ENCODE measurements around the gene CYP46A1.
A peak's percentile ranks its signal among the peaks of the same experiment; 100 is the strongest.
"Not testable (repeated sequence)": the region's sequence is repeated elsewhere in the genome, so short reads cannot be mapped to it uniquely, and the experiment has no call there.

CYP46A1 gene

DNA sequence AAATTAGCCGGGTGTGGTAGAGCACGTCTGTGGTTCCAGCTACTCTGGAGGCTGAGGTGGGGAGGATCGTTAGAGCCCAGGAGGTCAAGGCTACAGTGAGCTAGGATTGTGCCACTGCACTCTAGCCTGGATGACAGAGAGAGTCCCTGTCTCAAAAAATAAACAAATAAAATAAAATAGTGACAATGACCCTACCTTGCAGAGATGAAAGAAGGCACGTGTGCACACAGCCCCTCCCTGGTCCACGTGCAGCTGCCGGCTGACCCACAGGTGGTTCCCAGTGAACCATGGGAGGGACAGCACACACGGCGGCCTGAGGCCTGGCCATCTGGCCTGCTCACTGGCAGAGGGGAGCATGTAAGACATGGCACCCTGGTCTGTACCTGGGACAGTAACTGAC, 34.5 kb upstream of the CYP46A1 start:
- ATAC-seq (no peak), DNase-seq (no peak)
- Mint-ChIP-seq H3K27me3 (peaks cover 30% of the 10 kb centered on the region), H3K4me1 (peaks cover 2% of the 10 kb centered on the region), H3K36me3 (ENCODE audit: low read depth) (no peaks in the 10 kb centered on the region), H3K4me3 (no peak overlapping the region), H3K9me3 (no peaks in the 10 kb centered on the region), H3K27ac (no peak overlapping the region)

DNA sequence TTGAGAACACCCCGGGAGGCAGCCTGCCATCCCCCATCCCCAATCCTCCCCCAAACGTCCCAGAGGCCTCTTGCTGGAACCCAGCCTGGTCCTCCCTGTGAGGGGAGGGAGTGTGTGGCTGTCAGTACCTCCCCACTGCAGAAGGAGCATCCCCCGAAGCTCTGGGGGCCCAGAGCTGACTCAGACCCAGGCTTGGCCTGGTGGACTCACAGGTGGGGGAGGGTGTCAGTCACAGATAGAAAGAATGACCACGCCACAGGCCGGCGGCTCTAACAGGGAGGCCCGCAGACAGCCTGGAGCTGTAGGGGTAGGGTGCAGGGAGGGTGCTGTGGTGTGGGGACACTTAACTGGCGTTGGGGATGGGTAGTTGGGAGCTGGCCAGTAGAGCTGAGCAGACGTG, 33.9 kb upstream of the CYP46A1 start:
- Mint-ChIP-seq H3K4me3 (no peak overlapping the region), H3K9me3 (no peaks in the 10 kb centered on the region), H3K4me1 (peaks cover 2% of the 10 kb centered on the region), H3K27me3 (peaks cover 32% of the 10 kb centered on the region), H3K27ac (no peak overlapping the region), H3K36me3 (ENCODE audit: low read depth) (no peaks in the 10 kb centered on the region)
- DNase-seq, result no peak
- ATAC-seq, result no peak

DNA sequence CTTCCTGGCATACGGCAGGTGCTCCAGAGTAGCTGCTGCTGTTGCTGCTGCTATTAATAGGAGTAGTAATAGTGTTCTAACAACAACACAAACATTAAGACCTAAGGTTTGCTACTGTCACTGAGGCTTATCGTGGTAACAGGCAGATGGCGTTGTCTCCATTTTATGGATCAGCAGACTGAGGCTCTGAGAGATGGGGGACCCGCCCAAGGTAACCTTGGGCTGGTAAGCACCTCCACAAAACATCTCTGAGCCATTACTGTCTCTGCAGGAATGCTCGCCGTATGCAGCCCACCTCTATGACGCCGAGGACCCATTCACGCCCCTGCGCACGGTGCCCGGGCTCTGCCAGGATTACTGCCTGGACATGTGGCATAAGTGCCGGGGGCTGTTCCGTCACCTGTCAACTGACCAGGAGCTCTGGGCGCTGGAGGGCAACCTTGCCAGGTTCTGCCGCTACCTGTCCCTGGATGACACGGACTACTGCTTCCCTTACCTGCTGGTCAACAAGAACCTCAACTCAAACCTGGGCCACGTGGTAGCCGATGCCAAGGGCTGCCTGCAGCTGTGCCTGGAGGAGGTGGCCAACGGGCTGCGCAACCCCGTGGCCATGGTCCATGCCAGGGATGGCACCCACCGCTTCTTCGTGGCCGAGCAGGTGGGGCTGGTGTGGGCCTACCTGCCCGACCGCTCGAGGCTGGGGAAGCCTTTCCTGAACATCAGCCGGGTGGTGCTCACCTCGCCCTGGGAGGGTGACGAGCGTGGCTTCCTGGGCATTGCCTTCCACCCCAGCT, 31.9 kb upstream of the CYP46A1 start:
- Mint-ChIP-seq H3K9me3 (no peaks in the 10 kb centered on the region), H3K27ac (no peak overlapping the region), H3K4me3 (no peak overlapping the region), H3K36me3 (ENCODE audit: low read depth) (no peaks in the 10 kb centered on the region), H3K27me3 (peaks cover 28% of the 10 kb centered on the region), H3K4me1 (no peaks in the 10 kb centered on the region)
- DNase-seq (no peak), ATAC-seq (no peak)

DNA sequence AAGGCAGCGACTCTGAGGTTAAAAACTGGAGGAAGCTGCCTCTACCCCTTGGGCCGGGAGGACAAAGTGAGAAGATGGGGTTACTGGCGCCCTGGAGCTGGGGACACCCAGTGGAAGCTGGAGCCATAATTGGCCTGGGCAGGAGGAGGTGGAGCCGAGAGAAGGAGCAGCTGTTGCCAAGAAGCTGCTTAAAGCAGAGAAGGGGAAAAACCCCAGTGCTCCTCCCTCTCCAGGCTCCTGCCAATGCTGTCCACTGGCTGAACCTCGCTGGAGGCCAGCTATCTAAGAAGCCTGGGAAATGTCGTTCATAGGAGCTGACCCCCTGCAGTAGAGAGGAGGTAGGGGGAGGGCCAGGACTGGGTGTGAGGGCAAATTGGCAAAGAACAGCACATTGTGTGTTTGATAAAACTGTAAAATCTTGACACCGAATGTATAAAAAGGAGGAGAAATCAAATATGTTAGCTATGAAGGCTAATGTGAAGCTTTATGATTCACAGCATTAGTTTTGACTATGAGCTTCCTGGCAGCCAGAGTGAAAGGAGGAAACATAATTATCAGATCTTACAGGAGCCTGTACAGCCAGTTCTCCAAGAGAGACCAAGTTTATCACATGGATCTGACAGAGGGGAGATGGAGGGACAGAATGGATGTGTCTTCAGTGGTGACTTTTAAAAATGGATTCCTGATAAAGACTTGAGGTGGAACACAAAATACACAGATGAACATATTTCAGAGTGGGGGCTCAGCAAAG, 29.7 kb upstream of the CYP46A1 start:
- Mint-ChIP-seq H3K27ac (no peak overlapping the region), H3K36me3 (ENCODE audit: low read depth) (no peaks in the 10 kb centered on the region), H3K27me3 (peaks cover 42% of the 10 kb centered on the region), H3K4me3 (no peak overlapping the region), H3K4me1 (peaks cover 3% of the 10 kb centered on the region), H3K9me3 (no peaks in the 10 kb centered on the region)
- ATAC-seq, result no peak
- DNase-seq, result no peak

DNA sequence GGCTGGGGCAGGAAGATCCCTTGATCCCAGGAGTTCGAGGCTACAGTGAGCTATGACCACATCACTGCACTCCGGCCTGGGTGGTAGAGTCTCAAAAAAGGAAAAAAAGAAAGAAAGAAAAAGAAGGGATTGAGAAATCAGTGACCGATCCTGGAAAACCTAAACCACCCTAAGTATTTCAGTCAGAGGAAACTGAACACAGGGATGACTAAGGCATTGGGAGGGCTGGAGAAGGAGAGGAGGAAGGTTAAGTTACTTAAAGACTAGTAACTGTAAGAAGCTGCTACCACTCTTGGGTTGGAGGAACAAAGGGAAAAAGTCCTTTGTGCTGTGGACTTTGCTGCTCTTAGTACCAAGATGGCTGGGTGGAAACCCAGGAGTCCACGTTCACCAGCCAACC, 28.6 kb upstream of the CYP46A1 start:
- no peak for DNase-seq
- H3K4me3 Mint-ChIP-seq, result no peak overlapping the region
- H3K4me1 Mint-ChIP-seq, result peaks cover 3% of the 10 kb centered on the region

DNA sequence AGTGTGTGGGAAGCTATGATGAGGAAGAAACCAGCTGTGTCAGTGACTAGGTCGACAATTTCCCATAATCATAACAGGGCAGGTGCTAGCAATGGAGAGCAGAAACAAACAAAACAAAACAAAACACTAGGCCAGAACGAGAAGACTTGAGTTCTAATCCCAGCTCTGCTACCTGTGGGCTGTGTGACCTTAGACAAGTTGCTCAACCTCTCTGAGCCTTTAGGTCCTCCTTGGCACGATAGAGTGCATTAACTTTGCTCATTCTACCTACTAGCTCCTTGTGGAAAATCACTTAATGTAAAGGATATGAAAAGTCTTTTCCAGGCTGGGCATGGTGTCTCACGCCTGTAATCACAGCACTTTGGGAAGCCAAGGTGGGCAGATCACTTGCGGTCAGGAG, 27.9 kb upstream of the CYP46A1 start:
- H3K4me1 Mint-ChIP-seq, result peaks cover 3% of the 10 kb centered on the region
- H3K36me3 Mint-ChIP-seq (ENCODE audit: low read depth), result no peaks in the 10 kb centered on the region
- DNase-seq, result no peak
- no peak for ATAC-seq
- H3K4me3 Mint-ChIP-seq, result no peak overlapping the region
- no peaks in the 10 kb centered on the region for H3K9me3 Mint-ChIP-seq
- H3K27ac Mint-ChIP-seq, result no peak overlapping the region
- H3K27me3 Mint-ChIP-seq, result peaks cover 53% of the 10 kb centered on the region

More for the DNA sequence above, 28.6 kb upstream of the CYP46A1 start:
- no peak overlapping the region for H3K27ac Mint-ChIP-seq
- H3K36me3 Mint-ChIP-seq (ENCODE audit: low read depth), result no peaks in the 10 kb centered on the region
- no peaks in the 10 kb centered on the region for H3K9me3 Mint-ChIP-seq
- no peak for ATAC-seq
- H3K27me3 Mint-ChIP-seq, result peaks cover 46% of the 10 kb centered on the region

DNA sequence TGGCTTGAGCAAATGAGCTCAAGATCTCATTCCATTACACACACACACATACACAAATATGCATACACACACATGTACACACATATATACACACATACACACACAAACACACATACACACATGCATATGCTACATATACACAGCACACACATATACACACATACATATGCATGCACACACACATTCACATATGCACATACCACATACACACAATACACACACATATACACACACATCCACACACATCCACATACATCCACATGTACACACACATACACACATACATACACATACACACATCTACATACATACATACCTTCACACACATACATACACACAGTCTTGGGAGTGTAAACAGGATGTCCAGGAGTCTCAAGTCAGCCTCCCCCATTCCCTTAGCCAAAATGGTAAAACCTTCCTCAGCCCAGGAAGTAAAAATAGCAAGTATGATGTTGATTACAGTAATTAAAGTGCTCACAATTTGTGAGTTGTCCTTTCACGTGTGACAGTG, 26.4 kb upstream of the CYP46A1 start:
- Mint-ChIP-seq H3K4me1 (peaks cover 3% of the 10 kb centered on the region), H3K27ac (no peak overlapping the region), H3K4me3 (no peak overlapping the region), H3K27me3 (peaks cover 57% of the 10 kb centered on the region), H3K9me3 (no peaks in the 10 kb centered on the region), H3K36me3 (ENCODE audit: low read depth) (no peaks in the 10 kb centered on the region)
- DNase-seq (no peak), ATAC-seq (no peak)

DNA sequence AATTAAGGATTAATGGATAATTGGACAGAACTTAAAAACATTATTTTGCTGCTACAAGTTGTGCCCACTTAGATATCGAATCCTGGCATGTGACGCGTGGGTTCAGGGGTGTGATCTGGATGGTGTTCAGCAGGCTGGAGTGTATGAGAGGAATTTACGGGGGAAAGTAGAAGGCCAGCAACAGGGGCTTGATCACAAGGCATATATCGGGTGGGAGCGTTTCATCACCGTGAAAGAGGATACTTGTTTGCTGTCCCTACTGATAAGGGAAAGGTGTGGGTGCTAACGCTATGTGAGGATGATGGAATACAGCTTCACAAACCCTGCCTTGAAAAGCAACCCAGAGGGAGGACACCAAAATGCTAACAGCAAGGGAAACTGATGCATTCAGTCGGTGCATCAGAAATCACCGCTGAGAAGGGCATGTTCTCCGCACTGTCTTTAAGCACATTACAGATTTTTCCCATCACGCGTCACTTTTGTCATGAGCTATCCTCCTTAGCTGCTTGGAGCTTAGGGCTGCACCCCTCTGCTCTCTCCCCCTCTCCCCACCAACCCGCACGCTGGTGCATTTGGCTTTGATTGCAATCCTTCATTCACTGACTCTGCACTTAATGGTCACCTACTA, 25.8 kb upstream of the CYP46A1 start:
- no peak overlapping the region for H3K27ac Mint-ChIP-seq
- DNase-seq (no peak), ATAC-seq (no peak)
- H3K4me3 Mint-ChIP-seq, result no peak overlapping the region
- no peaks in the 10 kb centered on the region for H3K36me3 Mint-ChIP-seq (ENCODE audit: low read depth)
- H3K9me3 Mint-ChIP-seq, result no peaks in the 10 kb centered on the region
- H3K4me1 Mint-ChIP-seq, result peaks cover 3% of the 10 kb centered on the region
- H3K27me3 Mint-ChIP-seq, result peaks cover 60% of the 10 kb centered on the region

DNA sequence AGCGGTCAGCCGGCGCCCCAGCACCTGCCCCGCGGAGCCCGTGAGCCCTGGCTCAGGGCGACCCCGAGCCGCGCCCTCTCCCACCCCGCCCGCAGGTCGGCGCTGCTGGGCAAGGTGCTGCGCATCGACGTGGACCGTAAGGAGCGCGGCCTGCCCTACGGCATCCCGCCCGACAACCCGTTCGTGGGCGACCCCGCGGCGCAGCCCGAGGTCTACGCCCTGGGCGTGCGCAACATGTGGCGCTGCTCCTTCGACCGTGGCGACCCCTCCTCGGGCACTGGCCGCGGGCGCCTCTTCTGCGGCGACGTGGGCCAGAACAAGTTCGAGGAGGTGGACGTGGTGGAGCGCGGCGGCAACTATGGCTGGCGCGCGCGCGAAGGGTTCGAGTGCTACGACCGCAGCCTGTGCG, 24.8 kb upstream of the CYP46A1 start:
- Mint-ChIP-seq H3K9me3 (no peaks in the 10 kb centered on the region), H3K36me3 (ENCODE audit: low read depth) (no peaks in the 10 kb centered on the region), H3K27me3 (peaks cover 61% of the 10 kb centered on the region), H3K4me3 (no peak overlapping the region), H3K27ac (no peak overlapping the region), H3K4me1 (peaks cover 3% of the 10 kb centered on the region)
- no peak for DNase-seq
- peak; percentile 70 for ATAC-seq

DNA sequence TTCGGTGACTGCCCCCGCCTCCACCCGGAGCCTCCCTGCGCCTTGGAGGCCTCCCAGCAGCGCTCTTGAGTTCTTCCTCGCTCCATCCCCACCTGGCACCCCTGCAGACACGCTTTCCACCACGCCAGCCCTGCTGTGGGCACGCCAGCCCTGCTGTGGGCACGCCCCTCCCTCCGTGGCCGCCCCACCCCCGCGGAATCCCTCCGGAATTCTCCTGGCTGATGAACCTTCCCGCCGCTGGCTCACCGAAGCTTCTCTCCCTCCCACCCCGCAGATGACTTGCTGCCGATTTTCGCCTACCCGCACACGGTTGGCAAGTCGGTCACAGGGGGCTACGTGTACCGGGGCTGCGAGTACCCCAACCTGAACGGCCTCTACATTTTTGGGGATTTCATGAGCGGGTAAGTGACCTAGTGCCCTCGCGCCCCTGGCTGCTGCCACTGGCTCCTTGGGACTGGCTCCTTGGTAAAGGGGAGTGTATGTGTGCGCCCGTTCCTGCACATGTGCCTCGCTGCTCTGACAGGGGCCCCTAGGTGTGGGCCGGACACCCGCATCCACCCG, 24.0 kb upstream of the CYP46A1 start:
- H3K4me1 Mint-ChIP-seq, result peaks cover 3% of the 10 kb centered on the region
- ATAC-seq (no peak), DNase-seq (no peak)
- no peaks in the 10 kb centered on the region for H3K9me3 Mint-ChIP-seq
- no peak overlapping the region for H3K27ac Mint-ChIP-seq
- peaks cover 57% of the 10 kb centered on the region for H3K27me3 Mint-ChIP-seq
- H3K4me3 Mint-ChIP-seq, result no peak overlapping the region
- H3K36me3 Mint-ChIP-seq (ENCODE audit: low read depth), result no peaks in the 10 kb centered on the region

DNA sequence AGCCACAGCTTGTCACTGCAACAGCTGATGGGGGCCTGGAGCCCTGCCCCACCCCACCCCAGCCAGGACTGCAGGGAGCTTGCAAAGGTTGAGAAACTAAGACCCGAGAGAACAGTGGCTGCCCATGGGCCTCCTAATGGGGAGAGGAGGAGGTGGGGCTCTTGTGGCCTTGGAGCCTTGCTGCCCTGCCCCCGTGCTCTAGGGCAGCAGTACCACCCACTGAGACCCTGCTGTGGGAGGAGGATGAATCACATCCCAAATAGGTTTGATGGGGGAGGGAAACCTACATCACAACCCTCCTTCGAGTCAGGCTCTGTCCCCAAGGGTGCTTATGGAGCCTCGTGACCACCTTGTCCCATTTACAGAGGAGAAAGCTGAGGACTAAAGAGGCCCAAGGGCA, 23.3 kb upstream of the CYP46A1 start:
- no peak overlapping the region for H3K4me3 Mint-ChIP-seq
- ATAC-seq, result no peak
- H3K27me3 Mint-ChIP-seq, result peaks cover 53% of the 10 kb centered on the region
- H3K4me1 Mint-ChIP-seq, result peaks cover 3% of the 10 kb centered on the region
- H3K9me3 Mint-ChIP-seq, result no peaks in the 10 kb centered on the region
- no peak for DNase-seq
- no peak overlapping the region for H3K27ac Mint-ChIP-seq
- H3K36me3 Mint-ChIP-seq (ENCODE audit: low read depth), result no peaks in the 10 kb centered on the region

DNA sequence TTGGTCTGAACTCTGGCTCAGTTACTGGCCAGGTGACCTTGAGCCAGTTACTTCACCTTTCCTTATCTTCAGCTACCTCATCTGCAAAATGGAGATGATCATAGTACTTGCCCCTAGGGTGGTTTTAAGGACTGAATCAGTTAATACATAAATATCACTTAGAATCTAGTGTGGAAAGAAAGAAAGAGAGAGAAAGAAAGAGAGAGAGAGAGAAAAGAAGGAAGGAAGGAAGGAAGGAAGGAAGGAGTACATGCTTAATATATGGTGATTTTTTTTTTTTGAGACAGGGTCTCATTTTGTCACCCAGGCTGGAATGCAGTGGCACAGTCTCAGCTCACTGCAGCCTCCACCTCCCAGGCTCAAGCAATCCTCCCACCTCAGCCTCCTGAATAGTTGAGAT, 22.9 kb upstream of the CYP46A1 start:
- not testable (repeated sequence) for H3K9me3 Mint-ChIP-seq; H3K4me1 Mint-ChIP-seq; H3K27ac Mint-ChIP-seq; H3K36me3 Mint-ChIP-seq (ENCODE audit: low read depth); DNase-seq; H3K4me3 Mint-ChIP-seq; ATAC-seq
- peaks cover 49% of the 10 kb centered on the region for H3K27me3 Mint-ChIP-seq

DNA sequence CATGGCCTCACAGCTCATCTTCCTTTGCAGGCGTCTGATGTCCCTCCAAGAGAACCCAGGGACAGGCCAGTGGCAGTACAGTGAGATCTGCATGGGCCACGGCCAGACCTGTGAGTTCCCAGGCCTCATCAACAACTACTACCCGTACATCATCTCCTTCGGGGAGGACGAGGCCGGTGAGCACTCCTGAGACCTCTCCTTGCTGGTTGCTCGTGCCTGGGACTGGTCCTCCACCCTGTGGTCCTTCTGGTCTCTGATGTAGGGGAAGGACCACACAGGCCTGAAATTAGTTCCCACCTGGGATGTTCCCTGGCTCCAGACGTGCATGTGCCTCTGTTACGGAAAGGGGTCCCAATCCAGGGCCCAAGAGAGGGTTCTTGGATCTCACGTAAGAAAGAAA, 21.3 kb upstream of the CYP46A1 start:
- Mint-ChIP-seq H3K4me3 (no peak overlapping the region), H3K27me3 (peaks cover 41% of the 10 kb centered on the region), H3K4me1 (peaks cover 3% of the 10 kb centered on the region), H3K36me3 (ENCODE audit: low read depth) (no peaks in the 10 kb centered on the region), H3K27ac (no peak overlapping the region), H3K9me3 (no peaks in the 10 kb centered on the region)
- ATAC-seq (no peak), DNase-seq (no peak)

DNA sequence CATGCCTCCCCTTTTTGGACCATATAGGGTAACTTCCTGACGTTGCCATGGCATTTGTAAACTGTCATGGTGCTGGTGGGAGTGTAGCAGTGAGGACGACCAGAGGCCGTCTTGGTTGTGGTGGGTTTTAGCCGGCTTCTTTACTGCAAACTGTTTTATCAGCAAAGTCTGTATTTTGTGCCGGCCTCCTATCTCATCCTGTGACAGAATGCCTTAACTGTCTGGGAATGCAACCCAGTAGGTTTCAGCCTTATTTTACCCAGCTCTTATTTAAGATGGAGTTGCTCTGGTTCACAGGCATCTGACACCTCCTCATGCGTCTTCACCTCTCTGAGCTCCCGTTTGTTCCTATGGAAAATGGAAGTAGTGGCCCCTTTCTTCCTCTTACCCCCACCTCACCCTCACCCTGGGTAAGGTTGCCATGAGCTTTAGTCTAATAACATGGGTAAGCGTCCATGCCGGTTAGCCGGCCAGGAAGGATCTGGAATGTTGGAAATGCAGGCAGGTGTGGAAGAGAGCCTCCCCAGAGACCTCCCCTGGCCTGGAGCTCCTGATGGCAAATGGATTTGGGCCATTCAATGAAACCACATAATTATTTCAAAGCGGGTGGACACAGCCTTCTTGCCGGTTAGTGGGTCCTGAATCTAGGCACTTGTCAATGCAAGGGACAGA, 20.6 kb upstream of the CYP46A1 start:
- Mint-ChIP-seq H3K36me3 (ENCODE audit: low read depth) (no peaks in the 10 kb centered on the region), H3K27ac (no peak overlapping the region), H3K4me1 (peaks cover 3% of the 10 kb centered on the region), H3K27me3 (peaks cover 34% of the 10 kb centered on the region), H3K4me3 (no peak overlapping the region), H3K9me3 (no peaks in the 10 kb centered on the region)
- no peak for DNase-seq
- no peak for ATAC-seq

Data from activated naive CD8-positive, alpha-beta T cell treated with anti-CD3 and anti-CD28 coated beads, Interleukin-2, amount 50 U/mL, for 24 hours (primary cell).